NT2/D1 (cell line): Measurements from ENCODE around the gene RPS8.

Experiments
- YY1 ChIP-seq: IDR thresholded peaks from 2 replicates; pipeline ENCODE4 v1.6.1; 2011; ENCODE audit not compliant: insufficient read length, insufficient read depth
- ZNF274 ChIP-seq: IDR thresholded peaks from 2 replicates; pipeline ENCODE4 v1.6.1; 2011; ENCODE audit warnings: mild to moderate bottlenecking, low read depth, low read length

- TF ChIP-seq ZNF274 (no peak), YY1 (no peak)
Measured at GRCh38 chr1:44777547-44777946, 2.2 kb downstream of the RPS8 start.
